Measurements from ENCODE around the gene ARHGAP26.

The ARHGAP26 gene

DNA sequence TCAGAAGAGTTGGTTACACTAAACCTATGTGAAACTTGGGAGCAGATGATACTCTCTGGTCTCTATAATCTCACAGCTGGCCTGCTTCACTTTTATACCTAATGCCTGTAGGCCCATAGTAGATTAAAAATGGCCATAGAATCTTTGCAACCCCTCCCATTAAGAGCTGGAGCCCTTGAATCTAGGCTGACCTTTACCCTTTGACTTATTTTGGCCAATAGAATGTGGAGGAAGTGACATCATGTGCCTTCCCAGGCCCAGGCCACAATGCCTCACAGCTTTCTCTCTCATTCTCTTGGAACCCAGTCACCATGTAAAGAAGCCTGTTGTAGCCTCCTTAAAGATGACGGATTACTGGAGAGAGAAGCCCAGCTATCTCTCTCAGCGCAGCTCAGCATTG, 382.3 kb downstream of the ARHGAP26 start:
- no peak for DNase-seq

DNA sequence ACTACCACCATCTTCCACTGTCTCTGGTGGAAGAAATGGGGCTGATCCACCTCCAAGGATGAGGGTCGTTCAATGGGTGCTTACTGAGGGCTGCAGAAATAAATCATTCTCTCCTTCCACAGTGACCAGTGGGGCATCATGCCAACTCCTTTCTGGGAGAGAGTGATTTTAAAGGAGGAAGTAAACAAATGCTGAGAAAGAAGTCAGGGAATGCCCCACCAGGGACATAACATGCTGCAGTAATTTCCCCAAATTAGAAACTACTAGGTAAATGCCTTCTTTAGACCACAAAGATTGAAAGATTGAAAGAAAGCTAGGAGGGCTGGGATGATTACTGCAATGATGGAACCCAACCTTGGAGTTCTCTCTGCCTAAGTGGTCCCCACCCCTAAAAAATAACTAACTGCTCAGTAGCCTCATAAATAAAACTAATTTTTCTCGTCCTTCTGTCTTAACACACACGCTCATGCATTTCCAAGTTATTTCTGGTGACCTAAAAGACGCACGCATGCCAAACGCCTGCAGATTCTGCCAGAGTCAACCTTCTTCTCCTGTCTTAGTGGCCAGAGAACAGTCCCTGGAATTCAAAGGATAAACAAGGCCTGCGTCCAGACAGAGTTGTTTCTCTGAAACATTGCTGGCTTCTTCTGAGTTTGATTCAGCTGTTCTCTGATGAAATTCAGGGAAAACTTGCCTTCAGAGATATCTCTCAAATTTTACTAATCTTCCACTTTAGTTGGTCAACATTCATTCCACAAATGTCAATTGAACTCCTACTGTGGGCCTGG, 383.3 kb downstream of the ARHGAP26 start:
- DNase-seq, result peak; percentile 40

DNA sequence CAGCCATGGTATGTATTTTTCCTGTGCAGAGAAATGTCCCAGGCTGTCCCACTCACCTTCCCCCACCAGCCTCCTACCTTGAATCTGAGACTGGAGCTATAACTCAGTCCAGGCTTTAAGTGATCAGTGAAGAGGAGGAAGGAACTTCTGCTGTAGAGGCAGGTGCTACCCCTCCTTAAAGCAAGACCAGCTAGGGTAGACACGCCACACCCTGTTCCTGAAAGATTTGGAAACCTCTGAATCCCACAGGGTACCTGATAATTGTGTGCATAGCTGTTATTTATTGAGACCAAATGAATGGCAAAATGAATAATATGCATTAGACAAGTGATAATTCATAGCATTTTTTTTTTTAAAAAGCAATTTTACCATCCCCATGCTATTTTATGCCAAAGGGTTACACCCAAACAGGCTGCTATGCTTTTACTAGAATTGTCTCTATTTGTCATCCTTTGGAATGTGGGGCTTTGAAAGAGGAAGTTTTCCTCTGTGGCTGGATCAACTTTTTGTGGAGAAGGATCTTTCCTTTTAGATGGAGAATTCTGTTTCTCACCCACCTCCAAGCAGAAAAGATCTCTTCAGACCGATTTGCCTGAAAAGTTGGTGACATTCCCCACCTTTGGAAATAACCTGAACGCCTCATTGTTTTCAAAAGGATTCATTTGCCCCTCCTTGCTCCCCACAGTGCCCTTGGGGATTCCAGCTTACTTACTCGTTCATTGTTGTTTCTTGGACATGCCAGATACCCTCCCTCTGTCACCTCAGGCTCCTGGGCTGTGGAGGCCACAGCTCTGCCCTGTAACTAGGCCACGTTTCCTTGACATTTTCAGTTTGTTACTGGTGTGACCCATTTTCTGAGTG, 384.6 kb downstream of the ARHGAP26 start:
- DNase-seq, result peak; percentile 70

DNA sequence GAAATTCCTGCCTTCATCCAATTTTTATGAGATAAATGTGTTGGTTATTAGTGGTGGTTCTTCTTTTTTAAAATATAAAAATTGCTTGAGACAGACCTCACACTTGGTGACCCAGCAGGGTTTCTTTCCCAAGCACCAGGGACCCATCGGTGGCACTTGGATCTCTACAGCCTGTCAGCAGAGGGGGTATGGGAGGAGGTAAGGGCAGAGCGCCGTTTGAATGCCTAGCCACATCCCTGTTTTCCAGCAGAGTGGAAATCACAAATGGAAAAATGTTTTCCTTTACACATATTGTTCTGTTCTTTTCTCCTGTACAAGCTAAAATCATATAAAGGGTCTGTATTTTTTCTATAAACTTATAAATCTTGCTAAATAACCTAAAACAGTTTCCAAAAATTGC, 385.3 kb downstream of the ARHGAP26 start:
- DNase-seq, result peak; percentile 40

DNA sequence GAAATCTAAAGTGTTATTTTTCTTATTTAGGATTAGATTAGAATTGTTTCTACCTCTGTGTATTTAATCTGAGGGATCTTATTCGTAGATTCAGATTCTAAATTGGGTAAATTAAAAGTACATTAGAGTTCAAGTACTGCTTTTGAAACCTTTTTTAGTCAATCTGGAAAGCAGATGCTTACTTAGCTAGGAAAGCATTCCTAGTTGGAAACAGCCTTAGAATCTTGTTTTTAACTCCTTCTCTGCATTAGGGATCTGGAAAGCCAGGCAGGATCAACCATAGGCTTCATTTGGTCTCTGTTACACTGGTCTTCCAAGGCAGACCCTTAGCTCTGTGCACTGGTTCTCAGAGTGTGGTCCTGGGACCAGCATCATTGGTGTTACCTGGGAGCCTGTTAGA, 385.9 kb downstream of the ARHGAP26 start:
- DNase-seq, result no peak

DNA sequence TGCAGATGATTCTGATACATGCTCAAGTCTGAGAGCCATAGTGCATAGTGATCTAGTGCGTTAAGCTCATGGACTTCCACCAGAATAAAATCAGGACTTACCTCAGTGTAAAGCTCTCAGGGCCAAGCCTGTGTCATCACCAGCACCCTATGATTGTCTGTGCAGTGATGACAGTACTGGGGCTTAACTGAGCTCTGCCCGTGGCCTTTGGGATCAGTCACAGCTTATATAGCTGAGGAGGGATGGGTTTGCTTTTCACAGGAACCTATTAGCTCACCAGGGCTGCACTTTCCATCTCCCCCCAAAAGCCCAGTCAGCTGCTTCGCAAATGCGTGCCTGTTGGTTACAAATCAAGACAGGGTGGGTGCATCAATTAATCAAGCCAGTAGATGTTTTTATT, 386.4 kb downstream of the ARHGAP26 start:
- DNase-seq, result no peak

DNA sequence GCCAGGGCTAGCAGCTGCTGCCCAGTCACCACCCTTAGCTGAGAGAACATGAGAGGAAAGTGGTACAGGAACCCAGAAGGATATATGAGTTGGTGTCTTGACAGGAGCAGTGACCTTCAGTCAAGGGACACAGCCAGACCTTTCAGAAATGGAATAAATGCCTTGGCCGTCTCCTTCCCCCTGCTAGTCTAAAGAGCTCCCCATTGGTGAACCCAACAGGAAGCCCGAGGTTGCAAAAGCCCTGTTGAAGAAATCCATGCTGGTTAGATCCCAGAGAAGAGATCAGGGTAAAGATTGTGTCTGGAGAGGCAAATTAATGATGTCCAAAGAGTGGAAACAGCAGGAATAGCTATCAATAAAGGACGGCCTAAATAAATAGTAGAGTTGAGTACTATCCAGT, 388.9 kb downstream of the ARHGAP26 start:
- no peak for DNase-seq

DNA sequence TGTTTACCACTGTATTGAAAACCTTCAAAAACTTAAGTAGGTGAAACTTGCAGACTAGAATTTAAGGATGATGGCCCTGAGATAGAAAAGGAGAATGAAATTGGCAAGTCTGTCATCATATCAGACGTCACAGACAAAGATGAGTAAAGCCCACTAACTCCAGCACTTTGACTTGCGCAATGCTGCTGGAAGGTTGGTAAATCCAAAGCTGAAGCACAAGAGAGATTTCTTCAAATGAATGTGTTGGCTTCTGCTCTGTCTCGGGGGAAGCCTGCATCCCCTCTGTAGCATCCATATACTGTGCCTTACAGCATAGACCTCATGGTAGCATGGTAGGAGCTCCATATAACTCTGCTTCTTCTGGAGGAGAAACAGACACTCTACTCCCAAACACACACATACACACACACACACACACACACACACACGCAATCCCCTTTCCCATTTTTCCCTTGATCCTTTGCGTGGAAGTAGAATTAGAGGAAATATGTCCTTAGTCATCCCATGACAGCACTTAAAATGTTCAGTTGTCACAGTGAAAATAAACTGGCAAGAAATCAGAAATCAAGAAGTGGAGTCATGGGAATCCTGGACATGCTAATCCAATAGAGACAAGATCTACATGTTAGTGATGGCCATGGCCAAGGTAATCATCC, 391.8 kb downstream of the ARHGAP26 start:
- peak; percentile 50 for DNase-seq

DNA sequence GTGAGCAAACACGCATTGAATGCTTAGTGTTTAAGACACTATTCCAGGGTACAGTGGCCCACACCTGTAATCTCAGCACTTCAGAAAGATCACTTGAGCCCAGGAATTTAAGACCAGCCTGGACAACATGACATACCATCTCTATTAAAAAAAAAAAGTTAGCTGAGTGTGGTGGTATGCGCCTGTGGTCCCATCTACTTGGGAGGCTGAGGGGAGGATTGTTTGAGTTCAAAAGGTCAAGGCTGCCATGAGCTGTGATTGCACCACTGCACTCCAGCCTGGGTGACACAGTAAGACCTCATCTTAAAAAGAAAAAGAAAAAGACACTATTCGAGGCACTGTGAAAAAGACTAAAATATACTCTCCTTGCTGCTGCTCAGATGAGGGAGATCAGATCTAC, 392.6 kb downstream of the ARHGAP26 start:
- DNase-seq, result no peak

DNA sequence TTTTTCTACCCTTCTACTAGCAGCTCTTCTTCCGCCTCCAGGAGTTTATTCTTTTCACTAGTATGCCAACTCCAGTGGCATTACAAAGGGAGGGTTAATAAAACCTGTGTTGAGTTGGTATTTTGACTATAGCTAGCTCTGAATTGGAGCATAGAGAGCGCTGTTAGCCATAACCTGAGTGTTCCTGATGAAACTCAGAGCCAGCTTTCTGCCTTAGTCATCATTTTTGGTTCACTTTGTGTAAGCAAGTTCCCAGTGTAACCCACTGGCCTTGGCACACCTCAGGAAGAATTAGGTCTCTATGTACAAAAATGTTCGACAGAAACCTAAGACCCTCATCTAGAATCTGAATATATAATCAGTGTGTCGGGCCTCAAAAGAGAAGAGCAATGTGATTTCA, 394.4 kb downstream of the ARHGAP26 start:
- no peak for DNase-seq

DNA sequence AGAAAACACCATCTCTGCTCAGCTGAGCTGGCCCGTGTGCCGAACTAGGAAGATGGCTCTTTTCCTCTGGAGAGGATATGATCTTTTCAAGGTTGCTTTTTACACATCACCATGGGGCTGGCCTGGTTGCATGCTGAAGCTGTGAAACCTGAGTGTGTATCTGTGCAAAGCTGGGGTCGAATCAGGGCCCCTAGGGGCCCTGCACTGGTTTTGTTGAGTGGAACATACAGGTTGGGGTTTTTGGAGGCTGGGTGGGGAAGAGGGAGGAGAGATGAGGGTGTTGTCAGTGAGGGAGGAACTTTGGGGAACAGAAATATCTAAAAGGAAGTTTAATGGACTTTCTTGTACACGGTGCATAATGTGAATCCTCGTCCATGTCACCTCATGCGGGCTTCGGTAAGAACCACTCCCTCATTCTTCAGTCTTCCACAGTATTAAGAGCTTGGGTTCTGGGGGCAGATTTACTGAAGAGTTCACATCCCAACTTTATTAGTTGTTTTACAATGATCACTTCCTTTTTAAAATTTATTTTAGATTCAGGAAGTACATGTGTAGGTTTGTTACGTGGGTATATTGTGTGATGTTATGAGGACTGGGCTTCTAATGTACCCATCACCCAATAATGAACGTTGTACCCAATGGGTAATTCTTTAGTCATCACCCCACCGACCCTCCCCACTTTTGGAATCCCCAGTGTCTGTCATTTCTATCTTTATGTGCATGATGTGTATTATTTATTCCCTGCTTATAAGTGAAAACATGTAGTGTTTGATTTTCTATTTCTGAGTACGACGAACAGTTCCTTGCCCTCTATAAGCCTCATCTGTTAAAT, 395.1 kb downstream of the ARHGAP26 start:
- no peak for DNase-seq

DNA sequence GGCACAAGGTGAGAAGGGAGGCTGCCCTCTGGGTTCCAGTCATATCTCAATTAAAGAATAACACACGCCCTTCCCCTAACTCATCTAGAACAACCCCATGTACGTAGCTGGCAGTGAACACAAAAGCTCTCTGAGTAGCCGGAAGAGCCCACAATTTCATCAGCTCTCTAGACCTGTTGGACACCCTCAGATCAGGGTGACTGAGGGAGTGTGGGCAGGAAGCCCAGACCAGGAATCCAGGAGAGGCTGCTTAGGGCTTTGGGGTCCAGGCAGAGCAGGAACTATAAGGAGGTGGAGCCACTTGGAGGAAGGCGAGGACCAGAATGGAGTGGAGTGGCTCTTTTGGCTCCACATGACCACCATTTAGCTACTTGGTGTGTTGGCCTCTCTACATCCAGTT, 395.9 kb downstream of the ARHGAP26 start:
- no peak for DNase-seq

DNA sequence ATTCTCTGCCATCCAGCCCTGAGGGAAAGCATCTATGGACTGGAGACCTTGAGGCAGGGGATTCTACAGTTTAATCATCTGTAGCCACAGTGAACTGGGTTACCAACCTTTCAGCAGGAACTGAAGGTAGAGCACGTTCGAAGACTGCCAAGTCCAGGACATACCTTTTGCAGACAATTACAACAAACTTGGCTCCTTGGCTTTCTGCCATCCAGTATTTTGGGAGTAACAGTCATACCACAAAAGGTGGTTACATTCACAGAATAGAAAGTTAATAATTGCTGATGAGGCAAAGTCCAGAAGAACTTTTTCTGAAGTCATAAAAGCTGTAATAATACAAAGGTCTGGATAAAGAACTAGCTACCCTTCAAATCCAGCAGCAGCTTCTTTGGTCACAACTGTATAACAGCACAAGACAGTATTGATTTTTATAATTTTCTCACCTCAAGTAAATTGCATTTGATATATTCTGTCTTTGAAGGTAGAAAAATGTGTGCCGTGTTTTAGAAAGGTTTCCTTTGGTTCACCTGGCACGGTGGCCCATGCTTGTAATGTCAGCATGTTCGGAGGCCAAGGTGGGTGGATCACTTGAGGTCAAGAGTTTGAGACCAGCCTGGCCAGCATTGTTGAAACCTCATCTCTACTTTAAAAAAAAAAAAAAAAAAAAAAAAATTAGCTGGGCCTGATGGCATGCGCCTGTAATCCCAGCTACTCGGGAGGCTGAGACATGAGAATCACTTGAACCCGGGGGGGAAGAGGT, 396.7 kb downstream of the ARHGAP26 start:
- DNase-seq, result no peak

DNA sequence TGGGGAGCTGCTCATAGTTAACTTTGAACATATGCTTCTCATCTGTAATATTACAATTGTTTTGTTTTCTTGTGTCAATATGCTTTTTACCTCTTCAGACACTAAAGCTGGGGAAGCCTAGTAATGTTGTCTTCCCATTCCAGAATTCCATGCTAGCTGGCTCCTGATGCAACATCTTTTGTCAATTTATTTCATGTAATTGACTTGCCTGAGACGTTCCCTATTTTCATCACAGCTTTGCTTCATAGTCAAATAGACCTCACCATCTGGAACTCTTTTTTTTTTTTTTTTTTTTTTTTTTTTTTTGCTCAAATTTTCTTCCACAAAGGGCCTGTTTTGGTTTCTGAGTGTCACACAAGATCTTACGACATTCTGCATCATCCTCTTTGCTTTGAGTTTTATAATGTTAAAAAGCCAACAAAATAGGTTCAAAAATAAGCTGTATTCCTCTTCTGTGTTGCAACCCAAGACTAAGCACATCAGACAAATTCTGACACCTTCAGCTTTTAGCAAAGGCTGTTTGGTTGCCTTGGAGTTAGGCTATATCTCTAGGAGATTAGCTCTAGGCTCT, 398.1 kb downstream of the ARHGAP26 start:
- no peak for DNase-seq

DNA sequence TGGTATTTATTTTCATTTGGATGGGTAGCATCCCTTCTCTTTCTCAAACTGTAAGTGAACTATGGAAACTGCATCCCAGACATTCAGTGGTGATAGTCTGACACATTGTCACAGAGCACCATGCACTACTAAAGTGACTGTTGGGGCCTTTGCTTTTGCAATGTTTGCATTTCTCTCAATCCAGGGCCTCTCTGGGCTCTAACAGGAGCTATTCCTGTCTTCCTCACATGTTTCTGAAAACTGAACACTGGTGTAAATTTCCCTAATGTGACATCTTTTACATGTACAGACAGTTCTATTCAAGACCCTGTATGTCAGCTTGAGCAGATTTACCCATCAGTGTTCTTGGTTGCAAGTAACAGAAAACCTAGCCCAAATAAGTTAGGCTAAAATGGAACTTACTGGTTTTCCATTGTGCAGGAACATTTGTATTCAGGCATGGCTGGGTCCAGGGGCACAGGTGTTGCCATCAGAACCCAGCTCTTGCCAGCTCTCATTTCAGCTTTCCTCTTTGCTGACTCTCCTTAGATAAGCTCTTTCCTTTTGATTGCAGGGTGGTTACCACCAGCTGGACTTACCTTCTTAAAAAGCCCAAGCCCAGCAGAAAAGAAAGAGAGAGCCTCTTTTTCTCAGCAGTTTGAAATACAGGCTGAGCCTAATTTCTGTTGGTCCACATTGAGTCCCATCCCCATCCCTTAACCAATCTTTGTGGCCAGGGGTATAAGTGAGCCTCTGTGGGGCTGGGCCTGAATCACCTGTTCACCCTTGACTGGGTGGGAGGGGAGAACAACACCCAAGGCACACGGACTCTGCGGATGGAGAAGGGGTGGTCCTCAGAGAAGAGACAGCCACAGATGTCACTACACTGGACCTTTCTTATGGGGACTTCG, 399.0 kb downstream of the ARHGAP26 start:
- DNase-seq, result no peak

DNA sequence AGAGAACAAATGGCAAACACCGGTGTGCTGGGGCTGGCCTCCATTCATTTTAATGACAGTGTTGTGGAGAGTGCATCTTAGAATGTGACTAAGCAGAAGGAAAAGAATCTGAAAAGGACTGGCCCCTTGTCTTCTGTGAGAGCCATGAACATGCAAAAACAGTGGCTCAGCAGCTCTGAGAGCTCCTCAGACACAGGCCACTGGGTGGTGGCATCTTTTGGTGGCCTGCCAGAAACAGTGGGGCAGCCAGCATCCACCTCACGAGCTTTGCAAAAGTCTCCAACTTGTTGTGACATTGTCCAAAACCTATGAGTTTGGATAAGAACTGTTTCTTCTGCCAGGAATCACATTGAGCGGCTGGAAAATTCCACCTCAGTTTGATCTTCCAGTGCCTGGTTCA, 399.9 kb downstream of the ARHGAP26 start:
- no peak for DNase-seq

DNA sequence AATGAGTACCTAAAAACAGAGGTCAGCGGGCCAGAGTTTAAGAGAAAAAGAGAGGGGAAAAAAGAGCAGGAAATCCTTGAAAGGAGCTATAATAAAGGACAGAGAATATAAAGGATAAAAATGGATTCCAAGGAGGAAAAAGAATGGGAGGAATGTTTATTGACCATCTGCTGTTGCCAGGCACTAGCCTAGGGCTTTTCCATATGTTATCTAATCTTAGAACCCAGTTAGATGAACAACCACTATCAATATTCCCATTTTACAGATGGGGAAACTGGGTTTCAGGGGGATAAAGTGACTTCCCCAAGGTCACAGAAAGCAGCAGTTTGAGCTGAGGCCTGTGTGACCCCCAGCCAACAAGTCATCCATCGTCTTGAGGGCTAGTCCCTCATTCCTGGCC, 400.8 kb downstream of the ARHGAP26 start:
- no peak for DNase-seq

DNA sequence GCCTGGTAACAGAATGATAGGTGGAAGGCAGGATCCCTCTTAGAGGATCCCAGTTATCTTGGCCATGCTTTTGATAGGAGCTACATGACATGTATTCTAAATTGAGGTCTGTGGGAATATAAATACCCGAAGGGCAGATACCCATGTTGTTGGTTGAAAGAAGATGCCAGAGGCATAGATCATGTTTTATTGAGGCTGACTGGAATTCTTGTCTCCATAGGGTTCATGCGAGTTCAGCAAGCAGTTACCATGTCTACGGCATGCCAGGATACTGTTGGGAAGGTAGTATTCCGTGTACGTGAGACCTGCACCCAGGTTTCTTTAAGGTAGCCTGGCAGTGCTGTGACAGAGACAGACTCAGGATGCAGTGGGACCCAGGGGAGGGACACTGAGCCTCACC, 402.6 kb downstream of the ARHGAP26 start:
- DNase-seq, result peak; percentile 38

DNA sequence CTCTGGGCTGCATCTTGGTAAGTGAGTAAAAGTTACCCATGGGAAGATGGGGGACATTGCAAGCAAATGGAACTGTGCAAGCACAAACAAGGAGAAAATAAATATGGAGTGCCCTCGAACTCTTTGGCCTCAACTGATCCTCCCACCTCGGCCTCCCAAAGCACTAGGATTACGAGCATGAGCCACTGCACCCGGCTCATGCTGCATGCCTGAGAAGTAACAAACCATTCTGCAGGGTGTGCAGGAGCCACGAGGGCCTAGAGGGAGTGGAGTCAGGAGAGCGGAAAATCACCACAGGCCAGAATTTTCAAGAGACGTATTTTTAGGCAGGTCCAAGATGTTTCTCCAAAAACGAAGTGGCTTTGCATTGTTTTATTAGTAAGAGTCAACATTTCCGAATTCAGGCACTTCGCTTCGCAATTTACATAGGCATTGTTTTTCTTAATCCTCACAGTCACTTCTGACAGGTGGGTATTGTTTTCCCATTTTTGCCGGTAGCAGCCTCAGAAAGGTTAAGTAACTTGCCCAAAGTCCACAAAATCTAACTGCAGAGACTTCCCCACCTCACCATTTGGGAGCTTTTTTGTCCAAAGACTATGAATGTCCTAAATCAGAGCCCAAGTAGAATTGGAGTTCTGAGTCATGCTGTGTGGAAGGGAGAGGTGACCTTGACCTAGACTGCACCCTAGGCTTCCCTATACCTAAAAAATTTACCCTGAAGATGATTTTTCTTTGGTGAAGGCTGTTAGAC, 403.1 kb downstream of the ARHGAP26 start:
- no peak for DNase-seq

Measured in EL (cell line).